IMR-90 (cell line): Measurements from ENCODE around the gene CHCHD4. TPM values are rescaled to one million over a fixed set of nuclear protein-coding genes. Genes with fewer than 3 reads are reported as not detected.

Experiments
- ATAC-seq: fragments of 200-7000 bp; cut with Tn5 transposase; 2 replicates; pipeline ENCODE4 v1.9.1; 2020; ENCODE audit warnings: low read depth, mild to moderate bottlenecking, moderate library complexity
- BruUV-seq: library from RNA; stranded (reverse); fragments of 400-500 nt; replicated peaks from 2 replicates; lab custom pipeline; 2021; lab: Mats Ljungman, UMichigan
- CTCF ChIA-PET: fragments of 300-600 bp; formaldehyde crosslinking; extraction: SDS; loops from one replicate; lab custom pipeline; 2021; ENCODE audit warnings: antibody characterized with exemption; lab: Yijun Ruan, JAX
- POLR2A ChIA-PET: fragments of 300-600 bp; sonication (Branson Sonifier 250); formaldehyde crosslinking; loops from one replicate; lab custom pipeline; 2022; ENCODE audit warnings: antibody characterized with exemption; ENCODE audit not compliant: unreplicated experiment; lab: Charles Lee
- DNase-seq: peaks from one replicate; pipeline ENCODE4 v3.0.0; 2013
- H2AFZ ChIP-seq: replicated peaks from 2 replicates; pipeline ENCODE3; 2013; ENCODE audit warnings: low read length, mild to moderate bottlenecking; ENCODE audit not compliant: poor library complexity
- H2AK5ac ChIP-seq: 2 replicates; pipeline ENCODE4 v1.6.1; 2013; ENCODE audit warnings: low read depth, low read length, inconsistent platforms
- H2AK9ac ChIP-seq: replicated peaks from 2 replicates; pipeline ENCODE3; 2013; ENCODE audit warnings: mild to moderate bottlenecking, low read depth, low read length, moderate library complexity; ENCODE audit not compliant: poor library complexity
- H2BK120ac ChIP-seq: 2 replicates; pipeline ENCODE4 v1.6.1; 2013; ENCODE audit warnings: low read depth, low read length, inconsistent platforms
- H2BK15ac ChIP-seq: 3 replicates; pipeline ENCODE4 v1.6.1; 2013; ENCODE audit warnings: low read depth, low read length, inconsistent platforms
- H2BK20ac ChIP-seq: 2 replicates; pipeline ENCODE4 v1.6.1; 2013; ENCODE audit warnings: low read depth, mild to moderate bottlenecking, inconsistent platforms, low read length, moderate library complexity
- H2BK5ac ChIP-seq: 2 replicates; pipeline ENCODE4 v1.6.1; 2013; ENCODE audit warnings: mild to moderate bottlenecking, low read depth, low read length, inconsistent platforms; ENCODE audit not compliant: poor library complexity, severe bottlenecking
- H3K14ac ChIP-seq: replicated peaks from 2 replicates; pipeline ENCODE4 v1.6.1; 2013; ENCODE audit warnings: low read depth, low read length, inconsistent platforms
- H3K18ac ChIP-seq: 2 replicates; pipeline ENCODE4 v1.6.1; 2013; ENCODE audit warnings: low read depth, low read length, control low read depth
- H3K23ac ChIP-seq: 2 replicates; pipeline ENCODE4 v1.6.1; 2013; ENCODE audit warnings: low read depth, low read length, inconsistent platforms
- H3K27ac ChIP-seq: 2 replicates; pipeline ENCODE4 v1.5.1; 2013; ENCODE audit warnings: mild to moderate bottlenecking, control low read depth, low read length; ENCODE audit not compliant: insufficient read depth
- H3K27me3 ChIP-seq: 2 replicates; pipeline ENCODE4 v1.6.1; 2013; ENCODE audit warnings: low read length; ENCODE audit not compliant: control insufficient read depth, insufficient read depth
- H3K36me3 ChIP-seq: 2 replicates; pipeline ENCODE4 v1.6.1; 2013; ENCODE audit warnings: low read length, mixed read lengths; ENCODE audit not compliant: control insufficient read depth, insufficient read depth
- H3K4ac ChIP-seq: 2 replicates; pipeline ENCODE4 v1.6.1; 2013; ENCODE audit warnings: low read depth, low read length, inconsistent platforms
- H3K4me1 ChIP-seq: 2 replicates; pipeline ENCODE4 v1.6.1; 2013; ENCODE audit warnings: low read length, mixed read lengths; ENCODE audit not compliant: control insufficient read depth, insufficient read depth
- H3K4me2 ChIP-seq: 2 replicates; pipeline ENCODE4 v1.6.1; 2013; ENCODE audit warnings: low read depth, mild to moderate bottlenecking, control low read depth, low read length, moderate library complexity
- H3K4me3 ChIP-seq: 2 replicates; pipeline ENCODE4 v1.5.1; 2013; ENCODE audit warnings: low read depth, mild to moderate bottlenecking, control low read depth, low read length, moderate library complexity; ENCODE audit not compliant: insufficient read depth
- H3K56ac ChIP-seq: 2 replicates; pipeline ENCODE4 v1.6.1; 2013; ENCODE audit warnings: low read length, inconsistent platforms; ENCODE audit not compliant: insufficient read depth; ENCODE audit errors: extremely low read depth
- H3K79me1 ChIP-seq, 2 experiments: 2 replicates each; pipeline ENCODE4 v1.6.1; 2013; ENCODE audit warnings: low read length in 2 of 2, inconsistent platforms in 1 of 2, low read depth in 1 of 2
- H3K9ac ChIP-seq: 2 replicates; pipeline ENCODE4 v1.6.1; 2013; ENCODE audit warnings: low read depth, low read length, control low read depth
- H3K9me1 ChIP-seq: 2 replicates; pipeline ENCODE4 v1.6.1; 2013; ENCODE audit warnings: low read length, inconsistent platforms; ENCODE audit not compliant: insufficient read depth
- H3K9me3 ChIP-seq: 2 replicates; pipeline ENCODE4 v1.6.1; 2013; ENCODE audit warnings: low read length; ENCODE audit not compliant: control insufficient read depth, insufficient read depth
- H4K20me1 ChIP-seq: 2 replicates; pipeline ENCODE4 v1.6.1; 2013; ENCODE audit warnings: low read length, inconsistent platforms; ENCODE audit not compliant: insufficient read depth
- H4K5ac ChIP-seq: 2 replicates; pipeline ENCODE4 v1.6.1; 2013; ENCODE audit warnings: mild to moderate bottlenecking, low read depth, low read length, control low read depth
- H4K8ac ChIP-seq, 2 experiments: 2 replicates each; pipeline ENCODE4 v1.6.1; 2013; ENCODE audit warnings: low read depth in 2 of 2, low read length in 2 of 2, control low read depth in 1 of 2, inconsistent platforms in 1 of 2
- H4K91ac ChIP-seq: 2 replicates; pipeline ENCODE4 v1.6.1; 2013; ENCODE audit warnings: low read depth, low read length, inconsistent platforms; ENCODE audit not compliant: insufficient read depth
- BHLHE40 ChIP-seq: fragments of 150-350 bp; IDR thresholded peaks from 2 replicates; pipeline ENCODE4 v1.6.1; 2016; ENCODE audit warnings: mild to moderate bottlenecking, low read depth, low read length
- CEBPB ChIP-seq: IDR thresholded peaks from 2 replicates; pipeline ENCODE4 v1.6.1; 2012; ENCODE audit warnings: low read depth, low read length, improper control_type of control experiment
- CHD1 ChIP-seq: IDR thresholded peaks from 2 replicates; pipeline ENCODE4 v1.6.1; 2012; ENCODE audit warnings: low read depth, low read length, improper control_type of control experiment
- CTCF ChIP-seq: conservative IDR thresholded peaks from 2 replicates; pipeline ENCODE4 v1.5.1; 2012; ENCODE audit warnings: mild to moderate bottlenecking, low read depth, low read length, improper control_type of control experiment
- FOS ChIP-seq: fragments of 150-350 bp; IDR thresholded peaks from 2 replicates; pipeline ENCODE4 v1.6.1; 2016; ENCODE audit warnings: low read depth, low read length
- MAFK ChIP-seq: IDR thresholded peaks from 2 replicates; pipeline ENCODE4 v1.6.1; 2012; ENCODE audit warnings: low read depth, low read length, improper control_type of control experiment
- MAZ ChIP-seq: IDR thresholded peaks from 2 replicates; pipeline ENCODE4 v1.6.1; 2012; ENCODE audit warnings: low read depth, mild to moderate bottlenecking, low read length, improper control_type of control experiment, moderate library complexity, borderline replicate concordance
- MXI1 ChIP-seq: IDR thresholded peaks from 2 replicates; pipeline ENCODE4 v1.6.1; 2012; ENCODE audit warnings: low read depth, mild to moderate bottlenecking, low read length, moderate library complexity, borderline replicate concordance
- NFE2L2 ChIP-seq: fragments of 150-350 bp; IDR thresholded peaks from 2 replicates; pipeline ENCODE4 v1.6.1; 2016; ENCODE audit warnings: low read depth, mild to moderate bottlenecking, low read length
- POLR2A ChIP-seq: IDR thresholded peaks from 2 replicates; pipeline ENCODE4 v1.6.1; 2012; ENCODE audit warnings: mild to moderate bottlenecking, low read depth, low read length
- RAD21 ChIP-seq: IDR thresholded peaks from 2 replicates; pipeline ENCODE4 v1.6.1; 2012; ENCODE audit warnings: low read length, improper control_type of control experiment
- RCOR1 ChIP-seq: IDR thresholded peaks from 2 replicates; pipeline ENCODE4 v1.6.1; 2012; ENCODE audit warnings: mild to moderate bottlenecking, low read length, improper control_type of control experiment; ENCODE audit not compliant: insufficient replicate concordance
- RFX5 ChIP-seq: IDR thresholded peaks from 2 replicates; pipeline ENCODE4 v1.8.0; 2012; ENCODE audit warnings: low read depth, mild to moderate bottlenecking, low read length, moderate library complexity
- SMC3 ChIP-seq: fragments of 150-350 bp; IDR thresholded peaks from 2 replicates; pipeline ENCODE4 v1.6.1; 2016; ENCODE audit warnings: low read depth, mild to moderate bottlenecking, antibody characterized with exemption, low read length, moderate library complexity
- WGBS, 2 experiments: methylation state at CpG; one replicate each; pipeline versions ENCODE4 v1.1.5 to v1.1.7; 2013; ENCODE audit warnings: missing lambda C conversion rate in 2 of 2; ENCODE audit not compliant: insufficient read length in 1 of 2; ENCODE audit errors: extremely low coverage in 2 of 2; 5-methylcytosine and 5-hydroxymethylcytosine counted together
- dilution Hi-C: fragments of 300-500 bp; cut with HindIII; formaldehyde crosslinking; loops from one replicate; pipeline ENCODE4 v1.14.3; 2018; ENCODE audit warnings: low sequenced_read_pairs; ENCODE audit not compliant: unreplicated experiment
- in situ Hi-C: fragments of 300-500 bp; cut with MboI; formaldehyde crosslinking; loops from 3 replicates; pipeline ENCODE4 v1.14.3; 2019; ENCODE audit warnings: low sequenced_read_pairs, inconsistent platforms, mixed read lengths
- intact Hi-C: fragments of 100-400 bp; cut with micrococcal nuclease; formaldehyde crosslinking; loops from 2 replicates; pipeline ENCODE4 v1.10.0; 2022
- polyA plus RNA-seq, 3 experiments: library from polyadenylated mRNA; depleted of rRNA; stranded (reverse); fragments of >200 nt; gene quantifications; 2 replicates each; pipeline ENCODE4 v1.2.3, GENCODE V29; 2012; ENCODE audit warnings: low replicate concordance in 1 of 3
- total RNA-seq: library from RNA; depleted of rRNA; stranded (reverse); fragments of >200 nt; gene quantifications from 2 replicates; pipeline ENCODE4 v1.2.3, GENCODE V29; 2012
- TF ChIP-seq, protein P1 (sequence below): fragments of 150-350 bp; IDR thresholded peaks from 2 replicates; pipeline ENCODE4 v1.6.1; 2017; ENCODE audit warnings: mild to moderate bottlenecking, antibody characterized with exemption, low read length, low read depth
- TF ChIP-seq, protein P2 (sequence below): fragments of 150-350 bp; IDR thresholded peaks from 2 replicates; pipeline ENCODE4 v1.6.1; 2016; ENCODE audit warnings: low read depth, mild to moderate bottlenecking, low read length, moderate library complexity, borderline replicate concordance

The CHCHD4 gene
- total and polyA plus RNA-seq, 2 of the 4 experiments (the other 2 are of a cell fraction): 9.0 to 9.8 TPM

DNA sequence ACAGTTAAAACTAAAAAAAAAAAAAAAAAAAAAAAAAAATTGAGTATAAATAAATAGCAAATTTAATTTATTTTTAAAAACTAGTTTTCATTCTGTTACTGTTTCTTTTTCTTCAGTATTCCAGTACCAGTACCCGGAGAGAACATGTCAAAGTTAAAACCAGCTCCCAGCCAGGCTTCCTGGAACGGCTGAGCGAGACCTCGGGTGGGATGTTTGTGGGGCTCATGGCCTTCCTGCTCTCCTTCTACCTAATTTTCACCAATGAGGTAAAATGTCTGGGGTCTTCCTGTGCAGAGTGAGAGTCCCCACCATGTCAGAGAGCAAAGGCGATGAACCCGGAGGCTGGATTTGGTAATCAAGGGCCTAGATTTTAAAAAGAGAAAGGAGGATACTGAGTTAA lies 4.6 kb upstream of the CHCHD4 start:
- peaks cover 60% of the 10 kb centered on the region for H3K36me3 ChIP-seq
- intact Hi-C loops: loop anchor here (5.0 kb wide), 1 partner anchor 338 kb away; no protein-coding TSS in a partner anchor

More for the DNA sequence above, 4.6 kb upstream of the CHCHD4 start:
- TF ChIP-seq MAFK (no peak), MXI1 (no peak), RFX5 (no peak), FOS (no peak), MAZ (no peak), RCOR1 (no peak), NFE2L2 (no peak), POLR2A (no peak), RAD21 (no peak), BHLHE40 (no peak), SMC3 (no peak), CEBPB (no peak), CHD1 (no peak), CTCF (no peak)
- TF ChIP-seq, protein P1, sequence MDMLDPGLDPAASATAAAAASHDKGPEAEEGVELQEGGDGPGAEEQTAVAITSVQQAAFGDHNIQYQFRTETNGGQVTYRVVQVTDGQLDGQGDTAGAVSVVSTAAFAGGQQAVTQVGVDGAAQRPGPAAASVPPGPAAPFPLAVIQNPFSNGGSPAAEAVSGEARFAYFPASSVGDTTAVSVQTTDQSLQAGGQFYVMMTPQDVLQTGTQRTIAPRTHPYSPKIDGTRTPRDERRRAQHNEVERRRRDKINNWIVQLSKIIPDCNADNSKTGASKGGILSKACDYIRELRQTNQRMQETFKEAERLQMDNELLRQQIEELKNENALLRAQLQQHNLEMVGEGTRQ: no peak
- TF ChIP-seq, protein P2, sequence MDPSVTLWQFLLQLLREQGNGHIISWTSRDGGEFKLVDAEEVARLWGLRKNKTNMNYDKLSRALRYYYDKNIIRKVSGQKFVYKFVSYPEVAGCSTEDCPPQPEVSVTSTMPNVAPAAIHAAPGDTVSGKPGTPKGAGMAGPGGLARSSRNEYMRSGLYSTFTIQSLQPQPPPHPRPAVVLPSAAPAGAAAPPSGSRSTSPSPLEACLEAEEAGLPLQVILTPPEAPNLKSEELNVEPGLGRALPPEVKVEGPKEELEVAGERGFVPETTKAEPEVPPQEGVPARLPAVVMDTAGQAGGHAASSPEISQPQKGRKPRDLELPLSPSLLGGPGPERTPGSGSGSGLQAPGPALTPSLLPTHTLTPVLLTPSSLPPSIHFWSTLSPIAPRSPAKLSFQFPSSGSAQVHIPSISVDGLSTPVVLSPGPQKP: no peak
- in situ Hi-C loops: loop anchor here (25.0 kb wide), 1 partner anchor 92 kb away; no protein-coding TSS in a partner anchor
- peaks cover 27% of the 10 kb centered on the region for H3K9me1 ChIP-seq
- H3K56ac ChIP-seq: no peak overlapping the region
- no peak overlapping the region for H2BK15ac ChIP-seq
- no peak overlapping the region for H3K4ac ChIP-seq
- peaks cover 11% of the 10 kb centered on the region for H3K4me1 ChIP-seq
- no peak overlapping the region for H4K8ac ChIP-seq
- DNase-seq (no peak), ATAC-seq (no peak)
- H3K18ac ChIP-seq: no peak overlapping the region
- POLR2A ChIA-PET: no interaction called here
- H3K14ac ChIP-seq: no peak overlapping the region
- H2AK5ac ChIP-seq: no peak overlapping the region
- peaks cover 19 to 67% of the 10 kb centered on the region in 2 experiments for H3K79me1 ChIP-seq
- H3K9me3 ChIP-seq: no peaks in the 10 kb centered on the region
- H2BK20ac ChIP-seq: no peak overlapping the region
- no peak overlapping the region for H2BK120ac ChIP-seq
- no peak overlapping the region for H2AFZ ChIP-seq
- H3K9ac ChIP-seq: no peak overlapping the region
- no peak overlapping the region for H3K27ac ChIP-seq
- H4K91ac ChIP-seq: no peak overlapping the region
- dilution Hi-C loops: no loop called here
- no peaks in the 10 kb centered on the region for H3K27me3 ChIP-seq
- H4K5ac ChIP-seq: no peak overlapping the region
- peaks cover 32% of the 10 kb centered on the region for H4K20me1 ChIP-seq
- no CpG with 5 or more reads among the region's 6 CpGs for WGBS, 2 experiments
- no TSS peak for BruUV-seq
- H3K4me3 ChIP-seq: no peak overlapping the region
- no peak overlapping the region for H2AK9ac ChIP-seq
- no peak overlapping the region; the same call in 1 of the 2 replicates for H3K23ac ChIP-seq
- H3K4me2 ChIP-seq: no peak overlapping the region
- CTCF ChIA-PET: no interaction called here
- H2BK5ac ChIP-seq: no peak overlapping the region
